RPMI7951 (cell line): Measurements from ENCODE around the gene PPFIA2. TPM values are rescaled to one million over a fixed set of nuclear protein-coding genes. Genes with fewer than 3 reads are reported as not detected.

Experiments
- DNase-seq: peaks from one replicate; pipeline ENCODE4 v3.0.0-alpha.2; 2012; ENCODE audit warnings: low read depth
- total RNA-seq: library from RNA; depleted of rRNA; stranded (reverse); fragments of >200 nt; shearing (Covaris generic); gene quantifications from 2 replicates; pipeline ENCODE4 v1.2.3, GENCODE V29; 2014

PPFIA2 gene
- total RNA-seq, 1 experiment from 2014 or later = not detected

DNA sequence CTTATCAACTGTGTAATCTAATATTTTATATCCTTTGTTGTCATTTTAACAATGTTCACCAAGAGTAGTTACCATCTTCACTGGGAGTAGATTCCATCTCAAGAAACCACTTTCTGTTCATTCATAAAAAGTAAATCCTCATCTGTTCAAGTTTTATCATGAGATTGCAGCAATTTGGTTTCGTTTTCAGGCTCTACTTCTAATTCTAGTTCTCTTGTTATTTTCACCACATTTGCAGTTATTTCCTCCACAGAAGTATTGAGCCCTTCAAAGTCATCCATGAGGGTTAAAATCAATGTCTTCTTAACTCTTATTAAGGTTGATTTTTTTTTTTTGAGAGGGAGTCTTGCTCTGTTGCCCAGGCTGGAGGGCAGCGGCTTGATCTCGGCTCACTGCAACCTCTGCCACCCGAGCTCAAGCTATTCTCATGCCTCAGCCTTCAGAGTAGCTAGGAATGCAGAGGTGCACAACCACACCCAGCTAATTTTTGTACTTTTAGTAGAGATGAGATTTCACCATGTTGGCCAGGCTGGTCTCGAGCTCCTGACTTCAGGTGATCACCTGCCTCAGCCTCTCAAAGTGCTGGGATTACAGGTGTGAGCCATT is 404.7 kb downstream of the PPFIA2 start:
- DNase-seq = no peak

DNA sequence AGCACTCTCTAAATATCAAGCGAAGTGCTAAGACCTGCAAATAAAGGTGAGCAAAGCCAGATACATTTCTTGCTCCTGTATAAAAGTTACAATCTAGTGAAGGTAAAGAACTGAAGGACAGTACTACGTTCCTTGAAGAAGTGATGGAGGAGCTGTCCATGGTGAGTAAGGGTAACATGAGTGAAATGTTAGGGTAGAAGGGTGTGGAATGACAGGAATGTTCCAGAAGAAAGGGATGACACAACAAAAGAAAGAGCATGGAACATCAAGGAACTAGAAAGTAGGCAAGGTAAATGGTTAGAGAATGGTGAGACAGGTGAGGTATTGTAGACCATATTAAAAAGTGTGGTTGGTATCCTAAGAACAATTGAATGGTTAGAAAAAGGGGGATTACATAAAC is 408.8 kb downstream of the PPFIA2 start:
- DNase-seq = no peak

DNA sequence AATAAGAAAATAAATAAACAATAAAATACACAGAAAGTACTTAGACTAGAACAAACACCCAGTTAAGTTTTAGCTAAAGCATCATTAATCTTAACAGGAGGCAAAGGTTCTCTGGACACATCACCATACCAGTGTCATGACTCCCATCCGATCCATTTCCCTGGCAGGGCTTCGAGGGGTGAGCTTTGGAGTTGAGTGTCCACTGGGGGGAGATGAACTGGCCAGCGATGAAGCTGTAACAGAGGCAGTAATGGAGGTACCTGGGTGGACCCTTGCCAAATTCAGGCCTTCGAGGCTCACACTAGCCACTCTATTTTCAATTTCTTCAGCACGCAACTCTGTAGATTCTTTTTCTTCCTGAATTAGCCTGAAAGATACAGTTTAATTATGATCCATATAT is 411.7 kb downstream of the PPFIA2 start:
- DNase-seq = no peak

GRCh38 chr12:81340910-81341309 is 418.2 kb downstream of the PPFIA2 start:
- no peak for DNase-seq

DNA sequence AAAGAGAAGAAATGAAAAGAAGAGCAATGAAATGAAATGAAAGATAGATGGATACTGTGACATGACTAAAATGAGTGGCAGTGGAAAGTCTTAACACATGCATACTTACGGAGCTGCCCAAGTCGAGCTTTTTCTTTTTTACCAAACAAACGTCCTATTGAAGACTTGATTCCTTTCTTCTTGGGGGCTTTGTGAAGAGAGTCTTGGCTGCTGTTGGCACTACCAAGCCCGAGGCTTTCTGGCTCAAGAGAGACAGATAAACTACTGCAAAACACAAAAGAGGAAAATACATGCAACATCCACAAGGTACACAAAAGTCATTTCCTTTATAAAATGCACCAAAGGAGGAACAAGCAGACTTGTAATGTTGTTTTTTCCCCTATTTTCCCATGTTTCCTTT is 420.1 kb downstream of the PPFIA2 start:
- DNase-seq = no peak

- no peak for DNase-seq
Observed at GRCh38 chr12:81337886-81338285, 421.3 kb downstream of the PPFIA2 start.

DNA sequence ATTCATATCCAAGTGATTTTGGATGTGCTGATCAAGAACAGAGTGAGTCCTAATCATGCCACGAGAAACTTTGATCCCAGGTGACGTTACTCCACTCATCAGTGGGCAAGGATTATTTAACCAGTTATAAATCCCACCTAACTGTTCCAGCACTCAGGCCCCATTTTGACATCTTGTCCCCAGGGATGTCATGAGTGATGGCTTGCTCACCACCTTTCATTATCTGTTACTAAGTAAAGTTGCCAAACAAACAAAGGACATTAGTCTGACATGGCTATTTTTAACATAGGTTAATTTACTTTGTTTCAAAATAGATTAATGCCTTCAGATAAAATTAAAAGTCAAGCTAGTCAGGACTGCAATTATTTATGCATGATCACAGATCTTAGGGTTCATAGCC is 425.3 kb downstream of the PPFIA2 start:
- no peak for DNase-seq

- no peak for DNase-seq
Observed at GRCh38 chr12:81332054-81332453, 427.1 kb downstream of the PPFIA2 start.

GRCh38 chr12:81330480-81330879 is 428.7 kb downstream of the PPFIA2 start:
- no peak for DNase-seq

GRCh38 chr12:81329085-81329484 is 430.1 kb downstream of the PPFIA2 start:
- no peak for DNase-seq

GRCh38 chr12:81327425-81327824 is 431.7 kb downstream of the PPFIA2 start:
- DNase-seq = no peak

DNA sequence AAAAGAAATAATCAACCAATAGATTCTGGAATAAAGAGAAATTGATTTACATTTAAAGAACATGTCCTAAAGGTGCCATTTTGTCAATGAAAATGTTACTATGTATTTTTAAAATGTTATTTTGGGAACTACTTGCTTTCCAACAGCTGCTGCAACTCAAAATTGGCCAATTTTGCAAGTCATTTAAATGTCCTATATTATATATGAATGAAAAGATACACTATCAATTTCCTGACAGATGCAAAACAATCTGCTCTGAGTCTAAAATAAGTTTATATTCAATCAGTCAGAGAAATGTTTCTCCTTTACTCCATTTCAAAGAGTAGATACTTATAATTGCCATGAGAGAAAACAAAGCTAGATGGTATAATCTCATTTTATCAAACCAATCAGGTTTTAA is 434.1 kb downstream of the PPFIA2 start:
- DNase-seq = no peak

DNA sequence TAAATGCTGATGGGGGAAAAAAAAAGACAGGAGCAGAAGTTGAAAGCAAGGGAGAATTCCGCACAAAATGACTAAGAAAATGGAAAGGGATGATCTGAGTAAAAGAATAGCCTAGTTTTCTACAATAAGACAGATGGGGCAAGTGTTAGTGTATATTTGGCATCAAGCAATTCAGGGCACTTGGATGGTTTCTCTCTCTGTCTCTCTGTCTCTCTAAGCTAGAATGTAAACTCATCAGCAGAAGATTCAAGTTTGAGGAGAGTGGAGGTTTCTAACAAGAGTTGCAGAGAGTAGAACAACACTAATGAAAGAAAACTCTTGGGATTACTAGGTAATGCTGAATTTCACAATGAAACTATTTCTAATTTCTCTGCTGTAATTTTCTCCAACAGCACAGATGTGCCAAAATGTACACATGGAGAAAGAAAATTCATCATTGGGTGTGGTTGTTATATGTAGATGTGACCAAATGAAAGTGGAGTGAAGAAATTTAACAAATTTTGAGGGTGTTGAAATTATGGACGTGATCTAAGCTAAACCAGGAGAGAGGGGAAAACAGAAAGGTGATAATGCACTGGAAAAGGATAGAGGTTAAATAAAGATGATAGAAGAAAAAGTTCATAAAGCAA is 444.1 kb downstream of the PPFIA2 start:
- no peak for DNase-seq

- no peak for DNase-seq
Observed at GRCh38 chr12:81303935-81304334, 455.2 kb downstream of the PPFIA2 start.

- DNase-seq = no peak
Observed at GRCh38 chr12:81300454-81300853, 458.7 kb downstream of the PPFIA2 start.

- no peak for DNase-seq
Observed at GRCh38 chr12:81297601-81298000, 461.5 kb downstream of the PPFIA2 start.

DNA sequence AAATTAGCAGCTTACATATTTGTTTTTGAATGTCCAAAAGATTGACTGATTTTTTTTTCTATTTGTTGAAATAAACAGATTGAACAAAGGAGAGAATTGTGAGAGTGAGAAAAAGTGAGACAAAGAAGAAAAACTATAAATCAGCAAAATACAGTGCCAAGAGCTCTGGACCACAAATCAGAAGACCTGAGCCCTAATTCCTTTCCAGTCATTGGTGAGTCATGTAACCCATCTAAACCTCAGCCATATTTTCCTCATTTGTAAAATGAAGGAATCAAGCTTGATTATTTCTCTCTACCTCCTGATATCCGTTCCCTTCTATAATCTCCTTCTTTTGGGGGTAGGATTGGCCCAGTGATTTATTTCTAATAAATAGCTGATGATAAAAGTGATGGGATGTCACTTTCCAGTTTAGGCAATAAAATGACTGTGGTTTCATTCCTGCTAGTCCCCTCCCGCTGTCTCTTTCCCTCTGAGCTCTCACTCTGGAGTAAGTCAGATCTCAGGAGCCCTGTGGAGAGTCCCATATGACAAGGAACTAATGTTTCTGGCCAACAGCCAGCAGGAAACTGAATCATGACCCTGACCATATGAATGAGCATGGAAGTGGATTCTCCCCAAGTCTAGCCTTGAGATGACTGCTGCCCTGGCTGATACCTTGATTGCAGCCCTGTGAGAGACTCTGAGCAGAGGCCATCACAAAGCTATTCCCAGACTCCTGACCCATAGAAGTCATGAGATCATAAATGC is 462.4 kb downstream of the PPFIA2 start:
- peak; percentile 9 for DNase-seq

- no peak for DNase-seq
Observed at GRCh38 chr12:81295251-81295650, 463.9 kb downstream of the PPFIA2 start.

DNA sequence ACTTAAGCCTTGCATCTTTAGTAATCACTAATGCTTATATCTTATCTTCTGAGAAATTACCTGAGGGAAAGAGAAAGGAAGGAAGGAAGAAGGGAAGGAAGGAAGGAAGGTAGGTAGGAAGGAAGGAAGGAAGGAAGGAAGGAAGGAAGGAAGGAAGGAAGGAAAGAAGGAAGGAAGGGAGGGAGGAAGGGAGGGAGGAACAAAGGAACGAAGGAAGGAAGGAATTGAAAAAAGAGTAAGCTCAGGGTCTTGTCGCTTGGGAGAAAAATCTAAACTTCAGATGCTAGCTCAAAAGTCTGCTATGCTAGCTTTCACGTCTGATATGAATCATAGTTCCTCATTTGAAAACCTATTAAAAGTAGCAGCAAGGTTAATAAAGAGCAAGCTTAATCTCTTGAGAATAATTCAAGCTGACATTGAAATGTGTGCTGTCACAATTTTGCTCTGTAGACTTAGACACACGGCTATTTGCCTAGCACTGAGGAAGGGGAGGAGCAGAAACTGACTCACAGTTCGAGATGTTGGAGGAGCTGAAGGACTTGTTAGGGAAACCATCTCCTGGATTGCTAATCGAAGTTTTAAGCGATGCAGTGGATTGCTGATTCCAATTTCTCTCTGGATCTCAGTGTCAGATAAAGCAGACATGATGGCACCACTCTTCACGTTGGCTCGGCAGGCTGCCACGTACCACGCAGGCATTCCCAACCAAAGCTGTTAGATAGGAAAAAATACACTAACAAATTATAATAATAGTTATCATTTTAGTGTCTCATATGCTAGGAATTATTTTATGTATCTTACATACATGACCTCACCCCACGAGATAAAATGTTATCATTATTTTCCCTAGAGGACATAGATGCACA is 464.6 kb downstream of the PPFIA2 start:
- DNase-seq = no peak

DNA sequence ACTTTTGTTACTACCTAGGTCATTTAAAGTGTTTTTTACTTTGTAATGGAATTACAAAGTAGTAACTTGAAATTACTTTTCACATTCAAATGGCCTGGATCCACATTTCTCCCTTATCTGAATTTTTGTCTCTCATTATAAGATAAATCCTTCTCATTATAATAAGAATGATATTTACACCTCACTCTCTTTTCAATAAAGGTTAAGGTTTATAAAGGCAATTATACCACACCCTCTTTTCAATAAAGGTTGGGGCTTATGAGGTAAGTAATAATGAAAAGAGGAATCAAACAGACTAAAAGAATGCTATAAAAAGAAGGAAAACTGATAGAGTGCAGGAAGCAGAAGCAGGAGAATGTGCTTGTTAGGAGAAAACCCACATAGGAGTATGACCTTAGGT is 470.5 kb downstream of the PPFIA2 start:
- no peak for DNase-seq

GRCh38 chr12:81284137-81284536 is 475.0 kb downstream of the PPFIA2 start:
- DNase-seq = no peak
